HFF-Myc (cell line): ENCODE results near the gene TMEM240.
"Not testable (repeated sequence)": the region's sequence is repeated elsewhere in the genome, so short reads cannot be mapped to it uniquely, and the experiment has no call there.

Source experiments
- DNase-seq: peaks from one replicate; pipeline ENCODE4 v3.0.0-alpha.2; 2011; ENCODE audit warnings: low read depth; ENCODE audit errors: extremely low read depth
- H3K4me3 ChIP-seq: replicated peaks from 2 replicates; pipeline ENCODE4 v1.5.1; 2011; ENCODE audit warnings: low read depth, mild to moderate bottlenecking, control low read depth, low read length
- TF ChIP-seq, protein P1 (sequence below): IDR thresholded peaks from 2 replicates; pipeline ENCODE4 v1.5.1; 2012; ENCODE audit warnings: mild to moderate bottlenecking, low read depth, low read length, control low read depth; ENCODE audit errors: missing control alignments

The TMEM240 gene

DNA sequence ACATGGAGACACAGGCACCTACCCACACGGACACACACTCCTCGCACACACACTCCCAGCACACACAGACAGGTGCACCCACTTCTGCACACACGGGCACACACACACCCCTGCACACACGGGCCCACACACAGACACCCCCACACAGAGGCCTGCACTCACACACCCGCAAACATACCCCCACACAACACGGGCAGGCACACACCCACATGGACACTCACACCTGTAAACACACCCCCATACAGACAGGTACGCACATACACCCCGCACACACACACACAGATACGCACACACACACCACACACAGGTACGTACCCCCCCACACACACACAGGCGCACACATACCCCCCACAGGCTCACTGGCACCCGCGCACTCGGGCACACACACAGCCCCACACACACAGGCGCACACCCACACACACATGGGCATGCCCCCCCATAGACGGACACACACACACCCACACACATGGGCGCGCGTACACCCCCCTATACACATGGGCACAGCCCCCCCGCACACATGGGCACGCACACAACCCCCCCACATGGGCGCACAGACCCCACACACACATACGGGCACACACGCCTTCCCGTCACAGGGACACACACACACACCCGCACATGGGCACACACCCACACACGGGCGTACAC, 22.3 kb downstream of the TMEM240 start:
- no peak overlapping the region for H3K4me3 ChIP-seq
- TF ChIP-seq, protein P1, sequence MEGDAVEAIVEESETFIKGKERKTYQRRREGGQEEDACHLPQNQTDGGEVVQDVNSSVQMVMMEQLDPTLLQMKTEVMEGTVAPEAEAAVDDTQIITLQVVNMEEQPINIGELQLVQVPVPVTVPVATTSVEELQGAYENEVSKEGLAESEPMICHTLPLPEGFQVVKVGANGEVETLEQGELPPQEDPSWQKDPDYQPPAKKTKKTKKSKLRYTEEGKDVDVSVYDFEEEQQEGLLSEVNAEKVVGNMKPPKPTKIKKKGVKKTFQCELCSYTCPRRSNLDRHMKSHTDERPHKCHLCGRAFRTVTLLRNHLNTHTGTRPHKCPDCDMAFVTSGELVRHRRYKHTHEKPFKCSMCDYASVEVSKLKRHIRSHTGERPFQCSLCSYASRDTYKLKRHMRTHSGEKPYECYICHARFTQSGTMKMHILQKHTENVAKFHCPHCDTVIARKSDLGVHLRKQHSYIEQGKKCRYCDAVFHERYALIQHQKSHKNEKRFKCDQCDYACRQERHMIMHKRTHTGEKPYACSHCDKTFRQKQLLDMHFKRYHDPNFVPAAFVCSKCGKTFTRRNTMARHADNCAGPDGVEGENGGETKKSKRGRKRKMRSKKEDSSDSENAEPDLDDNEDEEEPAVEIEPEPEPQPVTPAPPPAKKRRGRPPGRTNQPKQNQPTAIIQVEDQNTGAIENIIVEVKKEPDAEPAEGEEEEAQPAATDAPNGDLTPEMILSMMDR, result no peak
- no peak for DNase-seq

DNA sequence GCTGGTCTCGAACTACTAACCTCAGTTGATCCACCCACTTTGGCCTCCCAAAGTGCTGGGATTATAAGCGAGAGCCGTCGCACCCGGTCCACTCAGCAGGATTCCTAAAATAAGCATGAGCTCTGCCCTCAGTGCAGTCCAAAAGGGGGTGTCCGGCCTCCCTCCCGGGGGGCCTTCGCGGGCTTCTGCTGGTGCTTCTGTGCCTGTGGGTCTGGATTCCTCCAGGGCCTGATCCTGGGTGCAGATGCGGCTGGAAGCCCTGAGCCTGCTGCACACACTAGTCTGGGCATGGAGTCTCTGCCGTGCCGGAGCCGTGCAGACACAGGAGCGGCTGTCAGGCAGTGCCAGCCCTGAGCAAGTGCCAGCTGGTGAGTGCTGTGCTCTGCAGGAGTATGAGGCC, 23.5 kb downstream of the TMEM240 start:
- DNase-seq, H3K4me3 ChIP-seq: not testable (repeated sequence)

DNA sequence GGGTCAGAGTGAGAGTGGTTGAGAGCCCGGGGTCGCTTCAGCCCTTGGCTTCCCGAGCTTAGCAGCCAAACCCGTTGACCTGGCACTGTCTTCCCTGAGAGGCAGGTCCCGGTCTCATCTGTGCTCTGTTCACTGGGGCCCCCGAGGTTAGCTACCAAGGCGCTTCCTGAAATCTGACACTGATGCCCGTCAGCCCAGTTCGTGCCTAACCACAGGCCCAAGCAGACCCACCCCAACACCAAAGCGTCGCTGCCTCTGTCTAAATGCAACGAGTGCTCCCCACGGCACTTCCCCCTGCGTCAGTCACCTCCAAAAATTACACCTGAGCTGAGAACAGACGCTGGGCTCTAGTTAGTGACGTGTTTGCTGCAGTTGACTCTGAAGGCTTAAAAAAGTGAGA, 26.0 kb downstream of the TMEM240 start:
- not testable (repeated sequence) for DNase-seq

DNA sequence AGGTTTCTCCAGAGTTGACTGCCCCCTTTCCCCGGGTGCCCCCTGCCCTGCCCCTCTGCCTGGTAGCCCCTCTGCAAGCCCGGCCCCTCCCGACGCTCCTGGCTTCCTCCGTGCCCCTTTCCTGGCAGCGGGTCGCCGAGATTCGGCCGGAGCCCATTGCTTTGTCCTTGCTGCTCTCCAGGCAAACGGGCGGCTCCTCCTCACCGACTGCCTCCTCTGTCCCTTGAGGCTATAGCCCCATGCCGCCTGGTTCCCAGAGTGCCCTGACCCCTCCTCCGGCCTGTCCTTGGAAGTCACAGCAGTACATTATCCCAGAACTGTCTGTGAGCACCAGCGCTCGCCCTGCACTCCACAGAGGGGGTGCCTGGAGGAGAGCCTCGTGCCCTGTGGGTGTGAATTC, 26.7 kb downstream of the TMEM240 start:
- H3K4me3 ChIP-seq, result peak overlapping the region; percentile 80
- not testable (repeated sequence) for DNase-seq

More for the DNA sequence above, 26.0 kb downstream of the TMEM240 start:
- H3K4me3 ChIP-seq, result not testable (repeated sequence)

DNA sequence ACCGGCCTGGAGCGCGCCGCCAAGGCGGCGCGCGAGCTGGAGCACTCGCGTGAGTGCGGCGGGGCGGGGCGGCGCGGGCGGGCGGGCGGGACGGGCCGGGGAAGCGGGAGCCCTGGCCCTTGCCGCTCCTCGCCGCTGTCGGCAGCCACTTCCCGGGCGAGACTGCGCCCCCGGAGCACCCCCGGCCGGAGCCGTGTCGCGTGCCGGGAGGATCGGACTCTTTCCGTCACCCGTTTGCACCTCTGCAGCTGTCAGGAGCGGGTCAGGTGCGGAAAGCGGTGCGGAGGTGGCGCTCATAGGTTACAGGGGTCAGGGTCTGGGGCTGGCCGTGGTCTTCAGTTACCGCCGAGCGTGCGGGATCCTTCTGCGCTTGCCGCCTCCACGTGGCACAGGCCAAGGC, 28.0 kb downstream of the TMEM240 start:
- not testable (repeated sequence) for DNase-seq
- H3K4me3 ChIP-seq, result peak overlapping the region; percentile 80

DNA sequence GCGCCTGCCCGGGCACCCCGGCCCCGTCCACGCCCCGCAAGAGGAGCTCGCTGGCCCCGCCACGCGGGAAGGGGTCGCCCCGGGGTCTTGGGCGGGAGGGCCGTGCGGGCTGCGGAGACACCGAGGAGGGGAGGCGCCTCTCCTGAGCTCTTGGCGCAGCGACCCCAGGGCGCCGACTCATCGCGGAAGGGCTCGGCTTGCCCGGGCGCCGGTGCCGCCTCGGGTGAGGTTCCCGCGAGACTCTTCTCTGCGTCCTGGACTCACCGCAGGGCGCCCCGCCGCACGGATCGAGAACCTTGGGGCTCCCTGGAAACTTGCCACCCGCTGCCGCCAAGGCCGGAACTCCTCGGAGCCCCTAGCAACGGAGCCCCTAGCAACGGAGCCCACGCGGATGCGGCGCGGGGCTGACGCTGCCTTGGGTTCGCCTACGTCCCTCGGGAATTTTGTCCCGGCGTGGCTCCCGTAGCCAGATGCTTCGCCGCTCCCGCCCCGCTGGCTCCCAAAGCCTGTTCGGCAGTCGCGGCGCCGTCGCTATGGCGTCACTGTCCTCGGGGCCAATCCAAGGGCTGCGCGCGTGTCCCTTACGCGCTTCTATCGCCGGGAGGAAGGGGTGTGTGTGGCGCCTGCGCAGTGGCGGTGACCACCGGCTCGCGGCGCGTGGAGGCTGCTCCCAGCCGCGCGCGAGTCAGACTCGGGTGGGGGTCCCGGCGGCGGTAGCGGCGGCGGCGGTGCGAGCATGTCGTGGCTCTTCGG, 28.7 kb downstream of the TMEM240 start, which contains the start of gene ATAD3A:
TSS of gene ATAD3A (plus strand) at position 630 of the 753 bp plus-strand sequence. CDS start at position 737, 107 bp downstream.
- H3K4me3 ChIP-seq, result peak within 1 kb of the TSS; percentile 80
- DNase-seq, result peak; percentile 88
- TF ChIP-seq, protein P1, result no peak

DNA sequence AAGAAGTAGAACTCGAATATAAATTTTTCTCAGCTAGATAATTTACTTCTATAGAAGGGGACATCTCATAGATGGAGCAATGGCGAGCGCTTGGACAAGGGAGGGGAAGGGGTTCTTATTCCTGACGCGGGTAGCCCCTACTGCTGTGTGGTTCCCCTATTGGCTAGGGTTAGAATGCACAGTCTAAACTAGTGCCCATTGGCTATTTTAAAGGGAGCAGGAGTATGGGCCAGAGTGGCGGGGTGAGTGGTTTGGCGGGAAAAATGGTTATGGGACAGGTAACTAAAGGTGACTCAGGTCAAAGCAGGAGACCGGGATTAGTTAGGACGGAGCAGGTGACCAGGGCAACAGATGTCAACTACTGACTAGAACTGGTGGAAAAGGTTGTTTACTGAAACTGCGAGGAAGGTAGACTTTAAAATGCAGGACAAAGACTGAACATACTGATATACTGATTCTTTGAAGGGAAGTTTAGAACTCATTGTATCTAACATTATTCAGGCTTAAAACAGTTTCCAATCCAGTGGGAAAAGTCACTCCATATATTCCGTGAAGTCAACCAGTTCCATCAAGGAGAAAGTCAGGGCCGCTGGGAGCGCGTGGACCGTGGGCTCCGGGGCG, 29.4 kb downstream of the TMEM240 start:
- DNase-seq, result no peak
- H3K4me3 ChIP-seq, result peak overlapping the region; percentile 80
- TF ChIP-seq, protein P1, result no peak

DNA sequence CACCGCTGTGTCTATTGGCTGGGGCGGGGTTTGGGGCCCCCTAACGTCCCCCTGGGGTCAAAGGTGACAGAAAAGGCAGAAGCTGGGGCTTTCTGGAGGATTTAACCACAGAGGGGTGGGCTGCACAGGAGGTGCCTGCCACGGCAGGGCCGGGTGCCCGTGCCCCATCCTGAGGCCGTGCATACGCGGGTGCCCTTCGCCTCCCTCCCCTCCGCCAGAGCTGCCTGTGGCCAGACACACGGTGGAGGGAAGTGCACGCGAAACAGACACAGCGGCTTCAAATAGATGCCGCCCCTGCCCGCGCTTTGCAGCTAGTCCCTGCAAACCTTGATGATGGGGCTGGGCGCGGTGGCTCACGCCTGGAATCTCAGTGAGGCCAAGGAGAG, 31.0 kb downstream of the TMEM240 start:
- H3K4me3 ChIP-seq, DNase-seq: not testable (repeated sequence)

DNA sequence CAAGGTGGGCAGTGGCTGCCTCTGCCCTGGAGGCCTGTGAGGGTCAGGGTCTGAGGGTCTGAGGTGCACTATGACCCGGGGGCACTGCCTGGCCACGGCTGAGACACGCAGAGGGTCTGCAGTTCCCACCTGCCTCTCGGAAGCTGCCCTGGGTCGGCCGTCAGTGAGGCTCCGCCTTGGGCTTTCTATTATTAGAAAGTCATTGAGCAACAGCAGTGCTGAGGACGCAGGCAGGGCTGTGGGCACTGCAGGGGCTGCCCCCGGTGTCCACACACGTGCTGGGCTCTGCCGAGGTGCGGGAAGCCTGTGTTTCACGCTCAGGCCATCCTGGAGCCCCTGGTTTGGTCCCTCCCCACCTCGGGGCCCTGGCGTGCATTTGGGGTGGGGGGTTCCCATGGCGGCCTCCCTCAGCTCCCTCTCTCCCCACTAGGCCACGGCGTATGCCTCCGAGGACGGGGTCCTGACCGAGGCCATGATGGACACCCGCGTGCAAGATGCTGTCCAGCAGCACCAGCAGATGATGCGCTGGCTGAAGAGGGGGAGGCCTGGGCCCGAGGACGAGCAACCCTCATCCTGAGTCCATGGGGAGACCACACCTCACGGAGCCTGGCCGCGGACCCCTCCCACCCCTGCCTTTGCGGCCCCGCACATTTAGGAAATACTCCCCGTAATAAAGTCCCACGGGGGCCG, 31.5 kb downstream of the TMEM240 start:
- DNase-seq, result not testable (repeated sequence)

More for the DNA sequence above, 31.5 kb downstream of the TMEM240 start:
- H3K4me3 ChIP-seq, result not testable (repeated sequence)
